PC-9 (cell line): ENCODE results near the gene CROCC. TPM values are rescaled to one million over a fixed set of nuclear protein-coding genes. Genes with fewer than 3 reads are reported as not detected.
"Not testable (repeated sequence)": the region's sequence is repeated elsewhere in the genome, so short reads cannot be mapped to it uniquely, and the experiment has no call there.

Experiments
- BruUV-seq: library from RNA; stranded (reverse); fragments of 400-500 nt; replicated peaks from 2 replicates; lab custom pipeline; 2021; lab: Mats Ljungman, UMichigan
- CTCF ChIA-PET: fragments of 300-600 bp; sonication (Branson Sonifier 250); formaldehyde crosslinking; loops from one replicate; lab custom pipeline; 2022; ENCODE audit warnings: antibody characterized with exemption; lab: Charles Lee
- POLR2A ChIA-PET: fragments of 300-600 bp; sonication (Branson Sonifier 250); formaldehyde crosslinking; loops from one replicate; lab custom pipeline; 2022; ENCODE audit warnings: antibody characterized with exemption; ENCODE audit not compliant: unreplicated experiment; lab: Charles Lee
- DNase-seq, 2 experiments: peaks; one replicate each; pipeline versions ENCODE4 v3.0.0 to v3.0.0-alpha.2; 2015 to 2022; ENCODE audit warnings: mixed read lengths in 1 of 2
- H2AFZ ChIP-seq: fragments of 200-600 bp; sonication (generic); 2 replicates; pipeline ENCODE4 v1.8.1; 2017; ENCODE audit warnings: antibody characterized with exemption
- H3F3A ChIP-seq: fragments of 200-600 bp; sonication (generic); 2 replicates; pipeline ENCODE4 v1.8.1; 2017; ENCODE audit warnings: antibody characterized with exemption, mild to moderate bottlenecking, low read depth; ENCODE audit not compliant: insufficient read depth
- H3K27ac ChIP-seq: fragments of 200-600 bp; sonication (generic); 2 replicates; pipeline ENCODE4 v1.6.1; 2016; ENCODE audit warnings: mixed run types
- H3K27me3 ChIP-seq: fragments of 200-600 bp; sonication (generic); 2 replicates; pipeline ENCODE4 v1.6.1; 2016; ENCODE audit warnings: low read depth, mixed run types; ENCODE audit not compliant: insufficient read depth
- H3K36me3 ChIP-seq: fragments of 200-600 bp; sonication (generic); 2 replicates; pipeline ENCODE4 v1.6.1; 2016; ENCODE audit warnings: low read depth, mixed run types
- H3K4me1 ChIP-seq: fragments of 200-600 bp; sonication (generic); replicated peaks from 2 replicates; pipeline ENCODE4 v1.6.1; 2016; ENCODE audit warnings: mixed run types; ENCODE audit not compliant: insufficient read depth
- H3K4me2 ChIP-seq: fragments of 200-600 bp; sonication (generic); 2 replicates; pipeline ENCODE4 v1.6.1; 2017; ENCODE audit warnings: mixed run types
- H3K4me3 ChIP-seq: fragments of 200-600 bp; sonication (generic); 2 replicates; pipeline ENCODE4 v1.6.1; 2016; ENCODE audit warnings: mixed run types
- H3K79me2 ChIP-seq: fragments of 200-600 bp; sonication (generic); 2 replicates; pipeline ENCODE4 v1.6.1; 2017; ENCODE audit warnings: low read depth, mixed run types
- H3K9me2 ChIP-seq: fragments of 200-600 bp; sonication (generic); 2 replicates; pipeline ENCODE4 v1.8.1; 2017; ENCODE audit warnings: mild to moderate bottlenecking; ENCODE audit not compliant: insufficient read depth
- H3K9me3 ChIP-seq: fragments of 200-600 bp; sonication (generic); 2 replicates; pipeline ENCODE4 v1.8.1; 2016; ENCODE audit warnings: low read depth; ENCODE audit not compliant: insufficient read depth
- H4K20me1 ChIP-seq: fragments of 200-600 bp; sonication (generic); 2 replicates; pipeline ENCODE4 v1.8.1; 2017; ENCODE audit not compliant: insufficient read depth
- CTCF ChIP-seq: fragments of 200-600 bp; sonication (generic); conservative IDR thresholded peaks from 2 replicates; pipeline ENCODE4 v1.6.1; 2017; ENCODE audit warnings: mixed run types, antibody characterized with exemption, mild to moderate bottlenecking, moderate library complexity
- EZH2 ChIP-seq: fragments of 200-600 bp; sonication (generic); IDR thresholded peaks from 2 replicates; pipeline ENCODE4 v1.8.0; 2017; ENCODE audit warnings: antibody characterized with exemption, low read depth
- intact Hi-C: fragments of 100-400 bp; cut with micrococcal nuclease; formaldehyde crosslinking; loops from one replicate; pipeline ENCODE4 v1.10.0; 2022; ENCODE audit not compliant: unreplicated experiment
- total RNA-seq: library from RNA; stranded (reverse); gene quantifications from 2 replicates; pipeline ENCODE4 v1.2.3, GENCODE V29; 2021

The CROCC gene
- total RNA-seq, 1 experiment from 2014 or later, result 18.9 TPM

- H4K20me1 ChIP-seq, H2AFZ ChIP-seq, H3K4me2 ChIP-seq, H3F3A ChIP-seq, intact Hi-C loops, H3K4me3 ChIP-seq, H3K4me1 ChIP-seq, CTCF ChIA-PET, H3K79me2 ChIP-seq, BruUV-seq, H3K27ac ChIP-seq, DNase-seq, POLR2A ChIA-PET, H3K36me3 ChIP-seq, H3K9me3 ChIP-seq, H3K9me2 ChIP-seq, H3K27me3 ChIP-seq: not testable (repeated sequence)
Observed at GRCh38 chr1:16931206-16931934, 9.6 kb downstream of the CROCC start.

GRCh38 chr1:16933945-16934344, 12.2 kb downstream of the CROCC start:
- BruUV-seq, H3K4me1 ChIP-seq, H3K27ac ChIP-seq, H3F3A ChIP-seq, intact Hi-C loops, H3K4me3 ChIP-seq, H3K79me2 ChIP-seq, H3K36me3 ChIP-seq, H3K9me3 ChIP-seq, H3K9me2 ChIP-seq, H2AFZ ChIP-seq, H3K27me3 ChIP-seq, H3K4me2 ChIP-seq, DNase-seq, H4K20me1 ChIP-seq, CTCF ChIA-PET: not testable (repeated sequence)
- POLR2A ChIA-PET, result interaction anchor here (0.6 kb wide), 1 partner anchor 21 kb away, joined by 3 read pairs; no protein-coding TSS in a partner anchor

GRCh38 chr1:16936580-16936979, 14.8 kb downstream of the CROCC start:
- H3K4me1 ChIP-seq, H3K4me2 ChIP-seq, DNase-seq, BruUV-seq, H3K9me2 ChIP-seq, POLR2A ChIA-PET, H2AFZ ChIP-seq, H3K9me3 ChIP-seq, CTCF ChIA-PET, H3K36me3 ChIP-seq, H3K79me2 ChIP-seq, H3K27ac ChIP-seq, H3K4me3 ChIP-seq, H3K27me3 ChIP-seq, intact Hi-C loops, H4K20me1 ChIP-seq, H3F3A ChIP-seq: not testable (repeated sequence)

GRCh38 chr1:16938351-16939321, 16.9 kb downstream of the CROCC start:
- no TSS peak for BruUV-seq
- ChIA-PET CTCF (no interaction called here), POLR2A (no interaction called here)
- intact Hi-C loops, result no loop called here
- no peak for DNase-seq
- no peaks in the 10 kb centered on the region for H4K20me1 ChIP-seq
- H3K36me3 ChIP-seq, result no peaks in the 10 kb centered on the region
- H3F3A ChIP-seq, result no peaks in the 10 kb centered on the region
- no peak overlapping the region for H3K4me2 ChIP-seq
- H3K79me2 ChIP-seq, result no peaks in the 10 kb centered on the region
- H3K9me3 ChIP-seq, result no peaks in the 10 kb centered on the region
- no peak overlapping the region for H2AFZ ChIP-seq
- no peak overlapping the region for H3K27ac ChIP-seq
- H3K4me3 ChIP-seq, result no peak overlapping the region
- TF ChIP-seq CTCF, result no peak
- TF ChIP-seq EZH2, result no peak
- H3K4me1 ChIP-seq, result no peaks in the 10 kb centered on the region
- H3K9me2 ChIP-seq, result no peaks in the 10 kb centered on the region
- no peaks in the 10 kb centered on the region for H3K27me3 ChIP-seq

GRCh38 chr1:16939386-16940180, 17.9 kb downstream of the CROCC start:
- CTCF ChIA-PET, result interaction anchor here (0.7 kb wide), 1 partner anchor 37 kb away, joined by 5 read pairs; no protein-coding TSS in a partner anchor
- H3K36me3 ChIP-seq, H2AFZ ChIP-seq, BruUV-seq, H3K9me2 ChIP-seq, H3K4me3 ChIP-seq, H3F3A ChIP-seq, H3K4me1 ChIP-seq, H3K4me2 ChIP-seq, H3K27ac ChIP-seq, H4K20me1 ChIP-seq, H3K27me3 ChIP-seq, intact Hi-C loops, H3K79me2 ChIP-seq, POLR2A ChIA-PET, H3K9me3 ChIP-seq, DNase-seq: not testable (repeated sequence)
